Stimulated activated CD4-positive, alpha-beta T cell treated with anti-CD3 and anti-CD28 coated beads, TNF-alpha, amount 100 ng/mL, for 48 hours (primary cell): ENCODE results near the gene ZC3H12D.
A peak's percentile ranks its signal among the peaks of the same experiment; 100 is the strongest.
"Not testable (repeated sequence)": the region's sequence is repeated elsewhere in the genome, so short reads cannot be mapped to it uniquely, and the experiment has no call there.

ENCODE experiments used
- DNase-seq, 3 donors: peaks; one replicate each; pipeline ENCODE4 v3.0.0-alpha.2; 2020; ENCODE audit warnings: low read depth in 3 of 3

The ZC3H12D gene

GRCh38 chr6:149484733-149485700 is at the start of gene ZC3H12D:
TSS of gene ZC3H12D (minus strand) at chr6:149485014. CDS start at chr6:149474543, 10,471 bp downstream.
- peak; percentile 62 to 70 (median 65) for DNase-seq

- DNase-seq: no peak
These were observed 44.8 kb upstream of the ZC3H12D start for GRCh38 chr6:149529650-149530049.

GRCh38 chr6:149515494-149515893 is 30.7 kb upstream of the ZC3H12D start:
- no peak for DNase-seq

GRCh38 chr6:149513915-149514314 is 29.1 kb upstream of the ZC3H12D start:
- DNase-seq: no peak

GRCh38 chr6:149510793-149511512 is 26.1 kb upstream of the ZC3H12D start:
- DNase-seq: no peak

GRCh38 chr6:149508485-149508884 is 23.7 kb upstream of the ZC3H12D start:
- no peak for DNase-seq

GRCh38 chr6:149503872-149504271 is 19.1 kb upstream of the ZC3H12D start:
- DNase-seq: no peak

- no peak for DNase-seq
These were observed 18.5 kb upstream of the ZC3H12D start for GRCh38 chr6:149503276-149503675.

GRCh38 chr6:149501768-149502167 is 17.0 kb upstream of the ZC3H12D start:
- DNase-seq: no peak

GRCh38 chr6:149501201-149501600 is 16.4 kb upstream of the ZC3H12D start:
- DNase-seq: no peak

- no peak for DNase-seq
These were observed 15.3 kb upstream of the ZC3H12D start for GRCh38 chr6:149500096-149500495.

GRCh38 chr6:149499066-149499465 is 14.3 kb upstream of the ZC3H12D start:
- DNase-seq: no peak

- DNase-seq: no peak
These were observed 12.6 kb upstream of the ZC3H12D start for GRCh38 chr6:149497365-149497764.

- not testable (repeated sequence) for DNase-seq
These were observed 11.8 kb upstream of the ZC3H12D start for GRCh38 chr6:149496597-149496996.

GRCh38 chr6:149495349-149496016 is 10.7 kb upstream of the ZC3H12D start:
- DNase-seq: not testable (repeated sequence)

GRCh38 chr6:149494810-149495209 is 10.0 kb upstream of the ZC3H12D start:
- not testable (repeated sequence) for DNase-seq

GRCh38 chr6:149493761-149494320 is 9.0 kb upstream of the ZC3H12D start:
- DNase-seq: no peak

GRCh38 chr6:149492798-149493343 is 8.1 kb upstream of the ZC3H12D start:
- DNase-seq: no peak

- no peak for DNase-seq
These were observed 5.2 kb upstream of the ZC3H12D start for GRCh38 chr6:149489967-149490366.

- no peak for DNase-seq
These were observed 4.0 kb upstream of the ZC3H12D start for GRCh38 chr6:149488815-149489214.

GRCh38 chr6:149487316-149487715 is 2.5 kb upstream of the ZC3H12D start:
- DNase-seq: no peak
